H1 (cell line): ENCODE data around the gene ENOPH1. TPM values are rescaled to one million over a fixed set of nuclear protein-coding genes. Genes with fewer than 3 reads are reported as not detected.

Experiments
- CTCF ChIA-PET: fragments of 300-600 bp; sonication (Branson Sonifier 250); formaldehyde crosslinking; loops from one replicate; lab custom pipeline; 2021; ENCODE audit not compliant: partially characterized antibody; lab: Charles Lee
- POLR2A ChIA-PET: fragments of 300-600 bp; sonication (Branson Sonifier 250); formaldehyde crosslinking; loops from one replicate; lab custom pipeline; 2021; ENCODE audit warnings: inconsistent platforms; ENCODE audit not compliant: partially characterized antibody; lab: Charles Lee
- DNase-seq, 2 experiments: peaks; one replicate each; pipeline versions ENCODE4 v3.0.0 to v3.0.0-alpha.2; 2010 to 2022; ENCODE audit warnings: low spot score in 2 of 2, low read depth in 1 of 2, mixed read lengths in 1 of 2
- FAIRE-seq: peaks from 2 replicates; lab custom pipeline; 2011; peaks lifted over from hg19 to GRCh38; lab: Jason Lieb, UNC
- H2AFZ ChIP-seq: 2 replicates; pipeline ENCODE4 v1.8.1; 2012; ENCODE audit warnings: low read length, inconsistent platforms
- H2AK5ac ChIP-seq: 2 replicates; pipeline ENCODE4 v1.6.1; 2013; ENCODE audit warnings: low read depth, low read length
- H2BK120ac ChIP-seq: replicated peaks from 2 replicates; pipeline ENCODE3; 2013; ENCODE audit warnings: low read depth, low read length, inconsistent platforms
- H2BK12ac ChIP-seq: 2 replicates; pipeline ENCODE4 v1.6.1; 2013; ENCODE audit warnings: low read depth, low read length
- H2BK15ac ChIP-seq: 2 replicates; pipeline ENCODE4 v1.6.1; 2013; ENCODE audit warnings: low read length
- H2BK20ac ChIP-seq: 2 replicates; pipeline ENCODE4 v1.6.1; 2013; ENCODE audit warnings: low read length
- H2BK5ac ChIP-seq: 2 replicates; pipeline ENCODE4 v1.6.1; 2013; ENCODE audit warnings: low read depth, low read length
- H3K14ac ChIP-seq: 2 replicates; pipeline ENCODE4 v1.6.1; 2013; ENCODE audit warnings: inconsistent platforms; ENCODE audit not compliant: insufficient read length
- H3K18ac ChIP-seq: 2 replicates; pipeline ENCODE4 v1.6.1; 2013; ENCODE audit warnings: low read length; ENCODE audit errors: extremely low read depth
- H3K23ac ChIP-seq: 2 replicates; pipeline ENCODE4 v1.6.1; 2013; ENCODE audit warnings: inconsistent platforms; ENCODE audit not compliant: insufficient read length
- H3K23me2 ChIP-seq: 2 replicates; pipeline ENCODE4 v1.6.1; 2013; ENCODE audit warnings: low read depth, low read length
- H3K27ac ChIP-seq: 2 replicates; pipeline ENCODE4 v1.6.1; 2011; ENCODE audit warnings: low read depth, low read length, inconsistent platforms
- H3K27me3 ChIP-seq, 4 experiments: replicated peaks in 1 of 4; 1 replicate in 1 of 4; 2 replicates in 3 of 4; pipeline versions ENCODE4 v1.6.1 to v1.8.1; 2011 to 2013; ENCODE audit warnings: low read length in 3 of 4, mild to moderate bottlenecking in 3 of 4, inconsistent platforms in 2 of 4, mixed read lengths in 2 of 4, moderate library complexity in 1 of 4; ENCODE audit not compliant: control insufficient read depth in 3 of 4, insufficient read depth in 3 of 4; ENCODE audit errors: extremely low read depth in 1 of 4
- H3K36me3 ChIP-seq, 4 experiments: 2 replicates each; pipeline versions ENCODE4 v1.6.1 to v1.8.1; 2011 to 2013; ENCODE audit warnings: mild to moderate bottlenecking in 4 of 4, low read length in 3 of 4, moderate library complexity in 2 of 4, control low read depth in 1 of 4, inconsistent platforms in 1 of 4; ENCODE audit not compliant: insufficient read depth in 4 of 4, control insufficient read depth in 2 of 4
- H3K4ac ChIP-seq: replicated peaks from 2 replicates; pipeline ENCODE3; 2013; ENCODE audit warnings: low read length, low read depth, mixed read lengths, inconsistent platforms; ENCODE audit not compliant: insufficient read length
- H3K4me1 ChIP-seq, 4 experiments: replicated peaks in 1 of 4; 1 replicate in 1 of 4; 2 replicates in 3 of 4; pipeline versions ENCODE4 v1.6.1 to v1.8.1; 2011 to 2013; ENCODE audit warnings: low read length in 3 of 4, inconsistent platforms in 2 of 4, mixed read lengths in 1 of 4; ENCODE audit not compliant: insufficient read depth in 4 of 4, control insufficient read depth in 3 of 4
- H3K4me2 ChIP-seq, 2 experiments: 2 replicates each; pipeline versions ENCODE4 v1.6.1 to v1.8.1; 2011 to 2013; ENCODE audit warnings: low read depth in 2 of 2, low read length in 2 of 2, control low read depth in 1 of 2, inconsistent platforms in 1 of 2, mild to moderate bottlenecking in 1 of 2; ENCODE audit not compliant: insufficient read depth in 1 of 2
- H3K4me3 ChIP-seq, 4 experiments: fragments of 200-600, 300-600 bp in 1 of 4; sonication (generic), shearing (Covaris generic), sonication (Bioruptor Twin) in 1 of 4; 2 replicates each; pipeline versions ENCODE4 v1.5.1 to v1.8.1; 2011 to 2016; ENCODE audit warnings: low read length in 4 of 4, low read depth in 3 of 4, control low read depth in 2 of 4, inconsistent platforms in 2 of 4, mild to moderate bottlenecking in 2 of 4, mixed read lengths in 1 of 4, moderate library complexity in 1 of 4; ENCODE audit not compliant: insufficient read depth in 2 of 4; ENCODE audit errors: extremely low read depth in 1 of 4
- H3K56ac ChIP-seq: replicated peaks from 2 replicates; pipeline ENCODE3; 2013; ENCODE audit warnings: low read depth, mild to moderate bottlenecking, mixed read lengths, low read length, inconsistent platforms; ENCODE audit not compliant: insufficient read length
- H3K79me1 ChIP-seq: 2 replicates; pipeline ENCODE4 v1.6.1; 2013; ENCODE audit warnings: low read depth, low read length, control low read depth
- H3K79me2 ChIP-seq, 2 experiments: 2 replicates each; pipeline versions ENCODE4 v1.6.1 to v1.8.1; 2012 to 2013; ENCODE audit warnings: low read length in 2 of 2, mild to moderate bottlenecking in 2 of 2, inconsistent platforms in 1 of 2; ENCODE audit not compliant: insufficient read depth in 2 of 2, control insufficient read depth in 1 of 2
- H3K9ac ChIP-seq, 4 experiments: replicated peaks in 1 of 4; 1 replicate in 1 of 4; 2 replicates in 3 of 4; pipeline versions ENCODE4 v1.6.1 to v1.8.1; 2011 to 2013; ENCODE audit warnings: low read depth in 3 of 4, low read length in 3 of 4, control low read depth in 2 of 4, mild to moderate bottlenecking in 2 of 4, moderate library complexity in 2 of 4, inconsistent platforms in 1 of 4; ENCODE audit errors: extremely low read depth in 1 of 4
- H3K9me3 ChIP-seq, 2 experiments: 2 replicates each; pipeline versions ENCODE4 v1.6.1 to v1.8.1; 2012 to 2013; ENCODE audit warnings: mild to moderate bottlenecking in 2 of 2, moderate library complexity in 2 of 2, control low read depth in 1 of 2, inconsistent platforms in 1 of 2, low read depth in 1 of 2, low read length in 1 of 2, mixed read lengths in 1 of 2; ENCODE audit not compliant: insufficient read depth in 2 of 2
- H4K20me1 ChIP-seq, 2 experiments: replicated peaks in 1 of 2; 2 replicates each; pipeline versions ENCODE3 to v1.8.1; 2011 to 2013; ENCODE audit warnings: inconsistent platforms in 2 of 2, low read length in 2 of 2, mild to moderate bottlenecking in 1 of 2; ENCODE audit not compliant: insufficient read depth in 2 of 2, control insufficient read depth in 1 of 2
- H4K5ac ChIP-seq: 2 replicates; pipeline ENCODE4 v1.6.1; 2013; ENCODE audit warnings: low read length, low read depth, mixed read lengths, inconsistent platforms; ENCODE audit not compliant: insufficient read length
- H4K8ac ChIP-seq: 2 replicates; pipeline ENCODE4 v1.8.0; 2013; ENCODE audit warnings: mild to moderate bottlenecking, moderate library complexity, low read length, inconsistent platforms; ENCODE audit not compliant: insufficient read depth; ENCODE audit errors: extremely low read depth
- H4K91ac ChIP-seq: replicated peaks from 2 replicates; pipeline ENCODE3; 2013; ENCODE audit warnings: low read length, mixed read lengths, inconsistent platforms; ENCODE audit not compliant: insufficient read length
- KDM1A ChIP-seq: fragments of 200-600, 300-600 bp; sonication (generic); IDR thresholded peaks from 2 replicates; pipeline ENCODE4 v1.7.1; 2016; ENCODE audit warnings: mild to moderate bottlenecking, low read length, borderline replicate concordance
- POLR2AphosphoS5 ChIP-seq: IDR thresholded peaks from 2 replicates; pipeline ENCODE4 v1.6.1; 2011; ENCODE audit warnings: low read depth, low read length
- RXRA ChIP-seq: IDR thresholded peaks from 2 replicates; pipeline ENCODE4 v1.6.1; 2011; ENCODE audit warnings: low read depth, mild to moderate bottlenecking, low read length, moderate library complexity; ENCODE audit not compliant: insufficient read depth
- WGBS, 2 experiments: shearing (Covaris generic) in 1 of 2; methylation state at CpG; one replicate each; pipeline versions ENCODE4 v1.1.6 to v1.1.7; 2013 to 2015; ENCODE audit warnings: low lambda C conversion rate in 2 of 2, mixed read lengths in 2 of 2, inconsistent platforms in 1 of 2, low coverage in 1 of 2, missing lambda C conversion rate in 1 of 2; ENCODE audit not compliant: insufficient replicate concordance in 2 of 2, insufficient coverage in 1 of 2, insufficient read length in 1 of 2; ENCODE audit errors: extremely low coverage in 1 of 2, missing lambda C conversion rate in 1 of 2; 5-methylcytosine and 5-hydroxymethylcytosine counted together
- polyA plus RNA-seq, 7 experiments: library from polyadenylated mRNA; depleted of rRNA in 3 of 7; stranded (reverse) in 5 of 7; unstranded in 2 of 7; fragments of >200 nt in 5 of 7; fragments of 200-250 nt in 2 of 7; gene quantifications; 1 replicate in 5 of 7; 2 replicates in 1 of 7; 4 replicates in 1 of 7; pipeline versions ENCODE4 v1.2.1 to v1.2.3, GENCODE V29; 2011 to 2013; ENCODE audit warnings: missing spikeins in 2 of 7, mixed read lengths in 2 of 7
- total RNA-seq: library from RNA; stranded (reverse); fragmentation: NEBNext Ultra II Directional; extraction: Animal tissue kit (Norgen Biotek cat#: 25700); gene quantifications from 2 replicates; pipeline ENCODE4 v1.2.1, GENCODE V29; 2021

Gene ENOPH1
- total and polyA plus RNA-seq, 2 of the 8 experiments (the other 6 are each of a cell fraction or from before 2014, with no cell fraction given) = 25.1 to 89.3 TPM

DNA sequence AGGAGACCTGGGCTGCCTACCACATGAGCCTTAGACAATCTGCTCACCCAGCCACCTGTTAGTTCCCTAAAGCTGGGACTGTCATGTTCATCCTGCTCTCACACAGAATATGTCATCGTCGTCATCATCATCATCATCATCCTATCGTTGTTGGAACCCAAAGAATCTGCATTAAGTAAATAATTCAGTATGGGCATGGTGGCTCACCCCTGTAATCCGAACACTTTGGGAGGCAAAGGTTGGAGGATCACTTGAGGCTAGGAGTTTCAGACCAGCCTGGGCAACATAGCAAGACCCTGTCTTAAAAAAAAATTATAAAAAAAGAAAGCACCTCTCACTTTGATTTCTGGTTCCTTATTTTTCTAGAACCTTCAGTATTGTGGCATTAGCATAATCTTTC lies 6.4 kb downstream of the ENOPH1 start:
- H3K56ac ChIP-seq = no peak overlapping the region
- no peak overlapping the region for H2AFZ ChIP-seq
- H3K79me1 ChIP-seq = peaks cover 3% of the 10 kb centered on the region; the same call in 1 of the 2 replicates
- no peak overlapping the region for H3K23ac ChIP-seq
- peak overlapping the region in 1 of 2 experiments; percentile 35; a peak in 1 of 4 replicates for H3K4me2 ChIP-seq
- H3K14ac ChIP-seq = no peak overlapping the region
- DNase-seq (no peak), FAIRE-seq (no peak)
- TF ChIP-seq KDM1A (0 out of 2 replicates have a peak, but pooled peaks have one; percentile 50), POLR2AphosphoS5 (peak; percentile 43; the same call in 1 of the 2 replicates), RXRA (no peak)
- H4K8ac ChIP-seq = no peak overlapping the region
- H3K18ac ChIP-seq = no peak overlapping the region
- no peak overlapping the region for H4K5ac ChIP-seq
- no peak overlapping the region for H3K4me3 ChIP-seq
- H3K79me2 ChIP-seq = peaks cover 80 to 100% of the 10 kb centered on the region in 2 experiments
- H3K4ac ChIP-seq = no peak overlapping the region
- no peak overlapping the region; the same call in 1 of the 2 replicates for H2BK5ac ChIP-seq
- no peaks in the 10 kb centered on the region for H3K23me2 ChIP-seq
- peaks cover 0 to 7% (median 0%) of the 10 kb centered on the region in 4 experiments; a peak in 2 of 7 replicates for H3K4me1 ChIP-seq
- POLR2A ChIA-PET = interaction anchor here (0.6 to 11.4 kb wide), 9 partner anchors 7 to 77 kb away, joined by 3 to 126 read pairs (median 3); partner anchors contain the start of genes ENOPH1 and HNRNPDL
- CTCF ChIA-PET = interaction anchor here (1.8 kb wide), 1 partner anchor 65 kb away, joined by 3 read pairs; no protein-coding TSS in a partner anchor
- no peak overlapping the region for H2BK20ac ChIP-seq
- no peak overlapping the region for H4K91ac ChIP-seq
- H2AK5ac ChIP-seq = no peak overlapping the region
- WGBS, 2 experiments = 95% methylated on average over 4 of the region's 4 CpGs; no CpG with 5 or more reads in 1 of the 2 experiments
- peaks cover 0 to 14% (median 3%) of the 10 kb centered on the region in 4 experiments; a peak in 2 of 8 replicates for H3K36me3 ChIP-seq
- peaks cover 16 to 33% of the 10 kb centered on the region in 2 experiments for H4K20me1 ChIP-seq
- H2BK15ac ChIP-seq = no peak overlapping the region
- H3K9me3 ChIP-seq = no peaks in the 10 kb centered on the region
- H3K27me3 ChIP-seq = no peaks in the 10 kb centered on the region
- H2BK12ac ChIP-seq = no peak overlapping the region
- H2BK120ac ChIP-seq = no peak overlapping the region
- H3K9ac ChIP-seq = no peak overlapping the region
- H3K27ac ChIP-seq = no peak overlapping the region
